Cardiac fibroblast (primary cell): ENCODE results near the gene CCDC59.
"Not testable (repeated sequence)": the region's sequence is repeated elsewhere in the genome, so short reads cannot be mapped to it uniquely, and the experiment has no call there.

Source experiments
- DNase-seq, 2 donors: peaks; one replicate each; pipeline versions ENCODE4 v3.0.0 to v3.0.0-alpha.2; 2010; ENCODE audit warnings: low read depth in 2 of 2
- H3K4me3 ChIP-seq, 2 donors: replicated peaks in 1 of 2; 1 replicate in 1 of 2; 2 replicates in 1 of 2; pipeline ENCODE4 v1.5.1; 2011; ENCODE audit warnings: low read depth in 2 of 2, low read length in 2 of 2, mild to moderate bottlenecking in 2 of 2, moderate library complexity in 1 of 2
- TF ChIP-seq, protein P1 (sequence below): IDR thresholded peaks from one replicate; pipeline ENCODE4 v1.5.1; 2011; ENCODE audit warnings: low read depth, mild to moderate bottlenecking, low read length, inconsistent platforms

Gene CCDC59

GRCh38 chr12:82378997-82379396 is 20.8 kb upstream of the CCDC59 start:
- no peak overlapping the region for H3K4me3 ChIP-seq
- TF ChIP-seq, protein P1, sequence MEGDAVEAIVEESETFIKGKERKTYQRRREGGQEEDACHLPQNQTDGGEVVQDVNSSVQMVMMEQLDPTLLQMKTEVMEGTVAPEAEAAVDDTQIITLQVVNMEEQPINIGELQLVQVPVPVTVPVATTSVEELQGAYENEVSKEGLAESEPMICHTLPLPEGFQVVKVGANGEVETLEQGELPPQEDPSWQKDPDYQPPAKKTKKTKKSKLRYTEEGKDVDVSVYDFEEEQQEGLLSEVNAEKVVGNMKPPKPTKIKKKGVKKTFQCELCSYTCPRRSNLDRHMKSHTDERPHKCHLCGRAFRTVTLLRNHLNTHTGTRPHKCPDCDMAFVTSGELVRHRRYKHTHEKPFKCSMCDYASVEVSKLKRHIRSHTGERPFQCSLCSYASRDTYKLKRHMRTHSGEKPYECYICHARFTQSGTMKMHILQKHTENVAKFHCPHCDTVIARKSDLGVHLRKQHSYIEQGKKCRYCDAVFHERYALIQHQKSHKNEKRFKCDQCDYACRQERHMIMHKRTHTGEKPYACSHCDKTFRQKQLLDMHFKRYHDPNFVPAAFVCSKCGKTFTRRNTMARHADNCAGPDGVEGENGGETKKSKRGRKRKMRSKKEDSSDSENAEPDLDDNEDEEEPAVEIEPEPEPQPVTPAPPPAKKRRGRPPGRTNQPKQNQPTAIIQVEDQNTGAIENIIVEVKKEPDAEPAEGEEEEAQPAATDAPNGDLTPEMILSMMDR, result no peak
- DNase-seq, result no peak

DNA sequence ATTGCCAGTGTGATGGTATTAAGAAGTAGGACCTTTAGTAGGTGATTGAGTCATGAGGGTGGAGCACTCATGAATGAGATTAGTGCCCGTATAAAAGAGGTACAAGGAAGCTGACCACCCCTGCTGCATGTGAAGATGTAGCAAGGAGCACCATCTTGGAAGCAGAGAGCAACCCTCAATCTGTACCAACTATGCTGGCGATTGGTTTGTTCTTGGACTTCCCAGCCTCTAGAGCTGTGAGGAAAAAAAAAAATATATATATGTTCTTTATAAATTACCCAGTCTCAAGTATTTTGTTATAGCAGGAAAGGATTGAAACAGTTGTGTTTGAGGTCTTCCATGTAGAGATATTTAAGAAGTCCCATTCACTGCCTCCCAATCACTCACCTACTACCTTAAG is 17.0 kb upstream of the CCDC59 start:
- no peak overlapping the region for H3K4me3 ChIP-seq
- TF ChIP-seq, protein P1, result no peak
- DNase-seq, result no peak

GRCh38 chr12:82366197-82366596 is 8.0 kb upstream of the CCDC59 start:
- TF ChIP-seq, protein P1, result no peak
- H3K4me3 ChIP-seq, result no peak overlapping the region
- DNase-seq, result peak in 1 of 2 donors; percentile 8

- TF ChIP-seq, protein P1, result no peak
- H3K4me3 ChIP-seq, result no peak overlapping the region
- no peak for DNase-seq
These were observed 5.8 kb upstream of the CCDC59 start for GRCh38 chr12:82363990-82364389.

GRCh38 chr12:82361461-82361915 is 3.3 kb upstream of the CCDC59 start:
- TF ChIP-seq, protein P1, result no peak
- H3K4me3 ChIP-seq, result no peak overlapping the region
- no peak for DNase-seq

GRCh38 chr12:82360834-82361233 is 2.6 kb upstream of the CCDC59 start:
- DNase-seq, H3K4me3 ChIP-seq: not testable (repeated sequence)

- TF ChIP-seq, protein P1, result no peak
- peak overlapping the region; percentile 83 to 88 for H3K4me3 ChIP-seq
- DNase-seq, result peak in 1 of 2 donors; percentile 6
These were observed 910 bp upstream of the CCDC59 start for GRCh38 chr12:82359115-82359478.
